IPS DF 19.7 (cell line): ENCODE measurements around the gene CCDC136.

Source experiments
- DNase-seq: peaks from one replicate; pipeline ENCODE4 v3.0.0-alpha.2; 2013; ENCODE audit warnings: low read depth, low spot score

The CCDC136 gene

DNA sequence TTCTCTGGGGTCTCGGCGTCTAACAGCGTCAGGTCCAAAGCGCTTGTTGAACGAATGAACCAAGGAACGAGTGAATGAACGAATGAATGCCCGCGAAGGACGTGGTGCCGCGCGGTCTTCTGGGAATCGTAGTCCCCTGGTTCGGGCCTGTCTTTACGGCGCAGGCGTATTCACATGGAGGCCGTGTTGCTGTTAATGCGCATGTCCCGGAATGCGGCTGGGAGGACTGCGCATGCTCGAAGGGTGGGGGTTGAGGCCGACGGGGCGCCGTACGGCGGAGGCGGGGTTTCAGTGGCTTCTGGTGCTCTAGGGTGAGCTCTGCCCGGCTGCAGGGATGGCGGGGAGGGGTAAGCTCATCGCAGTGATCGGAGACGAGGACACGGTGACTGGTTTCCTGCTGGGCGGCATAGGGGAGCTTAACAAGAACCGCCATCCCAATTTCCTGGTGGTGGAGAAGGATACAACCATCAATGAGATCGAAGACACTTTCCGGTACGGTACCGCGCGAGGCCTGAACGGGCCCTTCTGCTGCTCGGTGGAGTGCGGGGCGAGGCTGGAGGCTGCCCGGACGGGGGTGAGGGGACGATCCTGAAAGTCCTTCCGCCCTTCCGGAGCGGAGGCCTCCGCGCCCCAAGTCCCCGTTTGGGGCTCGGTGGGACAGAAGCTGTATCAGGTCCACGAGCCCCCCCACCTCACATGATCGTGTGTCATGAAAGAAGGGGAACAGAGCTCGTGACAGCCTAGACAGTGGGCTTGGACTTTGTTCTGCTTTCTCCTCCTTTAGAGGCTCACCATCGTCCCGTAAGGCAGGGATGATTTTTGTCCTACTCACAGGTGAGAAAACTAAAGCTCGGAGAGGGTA, 71.0 kb downstream of the CCDC136 start, which contains the start of gene ATP6V1F:
Gene ATP6V1F (plus strand): TSS at position 286 of the 862 bp plus-strand sequence. CDS start 49 bp downstream, at position 335.
- DNase-seq = peak; percentile 90

DNA sequence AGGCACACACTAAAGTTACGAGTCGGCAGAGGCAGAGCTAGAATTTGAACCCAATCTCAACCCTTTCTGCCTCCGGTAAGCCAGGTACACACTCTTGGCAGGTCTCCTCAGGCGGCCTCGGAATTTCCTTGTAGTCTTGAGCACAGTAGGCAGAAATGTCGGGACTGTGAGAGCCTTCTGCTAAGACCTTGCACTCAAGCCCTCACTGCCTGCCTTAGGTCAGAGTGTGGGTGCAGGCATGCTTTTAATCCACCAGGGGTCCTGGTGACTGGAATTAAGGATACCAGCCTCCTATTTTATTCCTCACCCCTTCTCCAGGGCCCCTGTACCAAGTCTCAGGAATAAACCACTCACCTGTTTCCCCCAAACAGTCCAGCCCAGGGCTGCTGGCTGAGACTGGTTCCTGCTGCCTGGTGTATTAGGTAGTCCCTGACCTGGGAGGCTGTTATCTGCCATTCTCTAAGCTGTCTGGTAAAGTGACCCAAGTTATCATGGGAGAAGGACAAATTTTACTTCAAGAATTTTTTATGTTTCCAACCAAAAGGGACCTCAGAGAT, 71.7 kb downstream of the CCDC136 start:
- DNase-seq = no peak

DNA sequence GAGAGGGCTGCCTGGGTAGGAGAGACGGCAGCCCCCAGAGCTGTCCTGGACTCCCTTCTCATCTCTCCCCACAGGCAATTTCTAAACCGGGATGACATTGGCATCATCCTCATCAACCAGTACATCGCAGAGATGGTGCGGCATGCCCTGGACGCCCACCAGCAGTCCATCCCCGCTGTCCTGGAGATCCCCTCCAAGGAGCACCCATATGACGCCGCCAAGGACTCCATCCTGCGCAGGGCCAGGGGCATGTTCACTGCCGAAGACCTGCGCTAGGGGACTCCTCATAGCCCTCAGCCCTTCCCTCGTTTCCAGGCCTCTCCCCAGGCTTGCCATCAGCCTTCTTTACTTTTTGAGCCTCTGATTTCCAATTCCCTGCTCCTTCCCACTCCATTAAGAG, 73.5 kb downstream of the CCDC136 start:
- DNase-seq = no peak

DNA sequence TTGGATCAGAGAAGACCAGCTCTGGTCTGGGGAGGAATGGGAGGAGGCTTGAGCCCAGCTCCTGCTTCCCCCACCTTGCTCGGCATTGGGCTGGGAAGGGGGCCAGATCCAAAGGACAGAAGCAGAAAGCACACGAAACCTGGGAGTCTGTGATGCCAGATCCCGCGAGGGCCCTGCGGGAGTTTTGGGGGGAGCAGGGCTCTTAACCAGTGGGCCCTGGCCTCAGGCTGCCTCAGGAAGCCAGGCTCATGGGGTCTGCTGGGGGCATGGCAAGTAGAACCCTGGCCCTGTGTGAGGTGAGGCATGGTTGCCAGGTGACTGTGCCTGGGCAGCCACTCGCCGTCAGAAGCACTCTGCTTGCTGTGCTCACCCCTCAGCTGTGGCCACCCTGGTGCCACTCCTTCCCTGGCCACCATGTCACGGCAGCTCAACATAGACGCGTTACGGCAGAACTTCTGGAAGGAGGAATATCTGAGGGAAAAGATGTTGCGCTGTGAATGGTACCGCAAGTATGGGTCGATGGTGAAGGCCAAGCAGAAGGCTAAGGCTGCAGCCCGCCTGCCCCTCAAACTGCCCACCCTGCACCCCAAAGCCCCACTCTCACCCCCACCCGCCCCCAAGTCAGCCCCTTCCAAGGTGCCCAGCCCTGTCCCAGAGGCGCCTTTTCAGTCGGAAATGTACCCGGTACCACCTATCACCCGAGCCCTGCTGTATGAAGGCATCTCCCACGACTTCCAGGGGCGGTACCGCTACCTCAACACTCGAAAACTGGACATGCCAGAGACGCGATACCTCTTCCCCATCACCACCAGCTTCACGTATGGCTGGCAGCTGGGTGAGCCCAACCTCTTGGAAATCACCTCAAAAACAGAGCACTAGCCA, 74.5 kb downstream of the CCDC136 start:
- DNase-seq = no peak

DNA sequence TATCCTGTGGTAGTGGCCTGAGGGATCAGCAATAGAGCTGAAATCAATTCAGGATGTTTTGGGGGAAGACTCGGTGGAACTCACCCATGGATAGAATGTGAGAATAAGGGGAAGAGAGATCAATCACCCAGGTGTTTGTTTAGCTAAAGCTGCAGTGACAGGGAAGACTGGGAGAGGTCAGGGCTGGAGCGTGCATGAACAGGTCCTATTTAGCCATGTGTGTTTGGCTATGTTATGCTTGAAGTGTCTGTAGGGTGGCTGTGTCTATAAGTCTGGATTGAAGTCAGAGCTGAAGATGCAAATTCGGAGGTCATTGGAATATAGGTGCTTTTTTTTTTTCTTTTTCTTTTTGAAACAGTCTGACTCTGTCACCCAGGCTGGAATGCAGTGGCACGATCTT, 75.5 kb downstream of the CCDC136 start:
- DNase-seq = no peak

DNA sequence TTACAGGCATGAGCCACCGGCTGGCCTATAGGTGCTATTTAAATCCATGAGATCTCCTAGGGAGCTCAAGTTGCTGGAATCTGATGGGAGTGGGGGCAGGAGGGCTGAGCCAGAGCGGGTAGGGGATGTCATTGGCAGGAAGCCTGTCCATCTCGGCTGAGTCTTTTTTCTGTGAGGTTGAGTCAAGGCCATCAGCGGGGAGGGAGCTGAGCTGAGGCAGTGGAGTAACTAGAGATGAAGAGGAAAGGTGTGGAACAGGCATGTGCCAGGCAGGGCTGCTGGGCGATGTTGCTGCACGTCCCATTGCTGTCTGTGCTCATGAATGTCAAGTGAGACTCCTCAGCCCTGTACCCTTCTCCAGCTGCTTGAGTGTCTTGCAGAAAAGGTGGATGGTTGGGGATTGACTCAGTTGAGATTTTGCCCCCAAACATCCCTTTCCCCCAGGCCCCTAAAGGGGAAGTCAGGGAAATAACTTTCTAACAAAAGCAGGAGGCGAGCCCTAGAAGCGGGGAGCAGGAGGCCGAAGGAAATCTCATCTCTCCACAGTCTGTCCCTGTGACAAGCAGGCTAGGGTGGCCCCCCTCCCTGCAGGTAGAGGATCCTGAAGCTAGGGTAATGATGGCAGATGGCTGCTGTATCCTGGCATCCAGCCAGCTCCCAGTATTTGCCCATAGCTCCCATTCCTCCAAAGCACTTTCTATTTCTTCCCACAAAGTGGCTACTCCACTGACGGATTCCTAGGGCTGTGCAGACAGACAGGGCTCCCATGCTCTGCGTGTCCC, 76.3 kb downstream of the CCDC136 start:
- no peak for DNase-seq

DNA sequence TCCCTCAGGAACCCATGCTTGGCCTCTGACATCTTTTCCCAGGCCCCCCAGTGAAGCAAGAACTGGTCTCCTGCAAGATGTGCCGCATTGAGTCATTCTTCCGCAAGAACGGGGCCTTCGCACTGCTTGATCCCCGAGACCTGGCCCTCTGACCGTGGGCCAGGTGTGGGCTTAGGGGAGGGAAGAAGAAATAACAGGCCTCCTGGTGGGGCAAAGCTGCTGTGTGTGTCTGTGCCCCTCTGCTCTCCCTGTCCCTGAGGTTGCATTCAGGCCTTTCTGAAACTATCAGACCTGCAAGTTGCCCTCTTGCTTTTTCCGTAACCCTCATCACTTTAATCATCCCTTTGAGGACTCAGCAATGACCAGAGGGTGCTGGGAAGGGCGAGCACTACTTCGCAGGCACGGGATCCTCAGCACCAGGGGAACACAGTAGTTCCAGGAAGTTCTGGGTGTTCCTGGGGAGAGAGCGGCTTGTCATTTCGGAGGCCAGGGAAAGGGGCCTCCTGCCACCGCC, 76.9 kb downstream of the CCDC136 start:
- DNase-seq = no peak

DNA sequence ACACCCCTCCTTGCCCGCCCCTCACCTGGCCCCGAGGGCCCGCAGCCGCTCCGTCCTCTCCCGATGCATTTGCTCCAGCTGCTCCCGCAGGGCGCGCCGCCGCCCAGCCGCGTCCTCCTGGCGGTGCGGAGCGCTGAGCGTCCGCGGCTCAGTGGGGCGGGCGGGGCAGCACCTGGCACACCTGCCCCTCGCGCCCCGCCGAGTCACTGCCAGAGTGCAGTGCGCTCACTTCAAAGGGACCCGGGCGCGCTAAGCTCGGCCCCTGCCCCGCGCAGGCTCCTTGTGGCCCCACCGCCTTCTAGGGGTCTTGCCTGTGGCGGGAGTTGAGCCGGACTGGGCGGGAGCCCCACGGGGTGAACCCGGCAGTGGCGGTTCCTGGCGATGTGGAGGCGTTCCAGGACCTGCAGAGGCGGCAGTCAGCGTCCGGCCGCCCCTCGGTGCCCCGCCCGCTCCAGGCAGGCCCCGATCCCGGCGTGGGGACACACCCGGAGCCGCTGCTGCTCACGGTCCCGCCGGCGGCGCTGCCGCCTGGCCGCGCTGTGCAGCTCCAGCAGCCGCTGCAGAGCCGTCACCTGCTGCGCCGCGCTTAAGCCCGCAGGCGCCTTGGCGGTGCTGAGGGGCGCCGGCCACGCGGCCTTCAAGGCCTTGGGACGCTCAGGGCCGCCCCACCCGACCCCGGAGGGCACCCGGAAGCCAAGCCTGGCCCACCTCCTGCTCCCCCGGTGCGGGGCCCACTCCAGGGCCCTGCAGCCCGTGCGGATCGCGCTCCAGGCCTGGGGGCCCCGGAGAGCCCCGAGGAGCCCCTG, 77.6 kb downstream of the CCDC136 start:
- DNase-seq = no peak

DNA sequence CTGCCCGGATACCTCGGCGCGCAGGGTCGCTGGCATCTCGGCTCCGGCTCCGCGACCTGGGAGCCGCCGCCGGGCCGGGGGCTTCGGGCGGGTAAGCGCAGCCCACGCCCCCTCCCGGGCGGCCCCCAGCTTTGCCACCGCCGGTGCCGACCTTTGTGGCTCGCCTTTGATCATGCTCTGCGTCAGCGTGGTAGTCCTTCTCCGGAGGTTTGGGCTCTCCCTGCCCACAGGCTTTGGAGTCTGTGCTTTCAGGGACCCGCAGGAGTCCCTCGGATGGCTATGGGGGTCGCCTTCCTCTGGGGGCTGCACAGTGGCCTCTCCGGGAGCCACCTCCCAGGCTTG, 78.1 kb downstream of the CCDC136 start:
- no peak for DNase-seq

DNA sequence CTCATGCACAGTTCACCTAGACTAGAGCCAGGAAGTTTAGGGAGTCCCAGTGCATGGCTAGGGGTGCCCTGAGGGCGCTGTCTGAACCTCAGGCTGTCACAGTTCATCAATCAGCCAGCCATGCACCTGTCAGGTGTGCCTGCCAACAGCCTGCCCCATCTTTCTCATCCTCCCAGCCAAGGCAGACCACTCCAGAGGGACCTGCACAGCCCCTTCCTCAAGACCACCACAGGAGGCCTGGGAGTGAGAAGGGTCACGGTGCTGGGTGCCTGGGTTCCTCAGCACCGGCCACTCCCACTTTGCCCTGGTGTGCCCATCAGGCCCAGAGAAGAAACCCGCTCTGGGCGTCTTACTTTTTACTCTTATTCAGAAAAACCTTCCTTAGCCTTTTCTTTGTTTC, 79.3 kb downstream of the CCDC136 start:
- no peak for DNase-seq
